CD4-positive, alpha-beta T cell treated with Interleukin-1 beta for 1 hour (primary cell): Measurements from ENCODE around the gene ADAM8.
A peak's percentile ranks its signal among the peaks of the same experiment; 100 is the strongest.

ENCODE experiments used
- DNase-seq, 2 donors: peaks; one replicate each; pipeline ENCODE4 v3.0.0-alpha.2; 2020 to 2022

ADAM8 gene

GRCh38 chr10:133308421-133309099 lies 31.9 kb upstream of the ADAM8 start, which contains the start of the genes TUBGCP2 and ZNF511:
Gene TUBGCP2, minus strand, starts transcription at chr10:133308872. Its CDS starts 5,931 bp downstream, at chr10:133302941.
Gene ZNF511, plus strand, starts transcription at chr10:133308914. Its CDS starts 30 bp downstream, at chr10:133308944.
- DNase-seq: peak; percentile 92 to 93

- peak; percentile 85 to 91 for DNase-seq
Observed at GRCh38 chr10:133307776-133308420, 31.2 kb upstream of the ADAM8 start.

DNA sequence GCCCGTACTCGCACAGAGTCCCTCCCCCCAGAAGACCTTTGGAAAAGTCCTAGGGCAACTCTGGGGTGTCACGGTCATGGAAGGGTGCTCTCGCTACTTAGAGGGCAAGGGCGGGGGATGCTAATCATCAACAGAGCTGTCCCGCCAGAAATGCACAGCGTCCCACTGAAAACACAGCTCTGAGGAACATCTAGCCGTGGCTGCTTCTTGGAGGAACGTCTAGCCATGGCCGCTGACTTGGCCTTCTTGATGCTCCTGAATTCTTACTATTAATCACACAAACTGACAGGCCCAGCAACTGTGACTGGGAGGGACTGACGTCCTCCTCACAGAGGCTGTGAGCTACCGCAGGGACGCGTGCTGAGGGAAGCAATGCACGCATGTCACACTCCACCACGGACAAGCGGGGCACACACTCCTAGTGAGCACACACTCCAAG lies 30.3 kb upstream of the ADAM8 start:
- no peak for DNase-seq

DNA sequence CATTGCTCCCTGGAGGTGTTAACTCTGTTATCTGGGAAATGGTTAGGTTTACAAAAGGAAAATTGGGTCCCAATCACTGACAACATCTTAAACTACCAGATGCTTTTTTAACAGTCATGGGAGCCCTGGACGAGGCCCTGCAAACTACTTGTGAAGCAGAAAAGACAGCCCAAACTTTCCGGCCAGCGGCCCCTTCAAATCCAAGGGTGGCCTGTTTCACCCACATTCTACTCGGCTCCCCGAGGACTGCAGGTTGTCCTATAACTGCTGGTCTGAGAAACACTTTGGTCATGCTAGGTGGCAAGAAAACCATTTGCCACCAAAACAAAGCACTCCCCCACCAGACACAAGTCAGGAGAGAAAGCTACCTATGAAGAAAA lies 29.4 kb upstream of the ADAM8 start:
- DNase-seq: no peak

DNA sequence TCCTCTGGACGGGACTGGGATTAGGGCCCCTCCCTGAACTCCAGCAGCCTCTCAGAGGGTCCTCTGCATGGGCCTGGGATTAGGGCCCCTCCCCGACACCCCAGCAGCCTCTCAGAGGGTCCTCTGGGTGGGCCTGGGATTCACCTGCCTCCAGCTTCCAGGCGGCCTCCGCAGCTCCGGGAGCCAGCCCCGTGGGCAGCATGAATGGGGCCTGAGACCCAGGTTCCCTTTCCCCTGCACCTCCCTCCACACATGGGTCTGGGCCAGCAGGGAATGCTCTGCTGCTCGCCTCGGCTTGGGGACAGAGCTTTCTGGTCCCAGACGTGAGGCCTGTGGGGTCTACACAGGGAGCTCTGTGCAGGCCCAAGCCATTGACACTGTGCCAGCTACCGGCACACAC lies 26.5 kb upstream of the ADAM8 start:
- no peak for DNase-seq

GRCh38 chr10:133302230-133302629 lies 25.6 kb upstream of the ADAM8 start:
- DNase-seq: no peak

DNA sequence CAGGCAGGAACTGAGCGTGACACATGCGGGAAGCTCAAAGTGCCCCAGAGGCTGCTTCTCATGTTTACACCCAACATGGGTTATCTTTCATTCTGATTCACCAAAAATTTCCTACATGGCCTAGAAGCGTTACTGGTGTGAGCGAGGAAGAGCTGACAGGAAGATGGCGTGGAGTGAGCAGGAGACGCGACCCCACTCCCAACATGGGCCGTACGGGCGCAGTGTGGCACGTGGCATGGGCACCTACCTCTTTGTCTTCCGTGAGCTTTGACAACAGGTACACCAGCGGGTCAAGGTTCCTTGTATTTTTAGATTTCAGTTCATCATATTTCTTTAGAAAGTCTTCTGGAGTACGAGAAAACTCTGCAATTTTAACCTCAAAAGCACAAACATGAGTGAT lies 23.1 kb upstream of the ADAM8 start:
- no peak for DNase-seq

- DNase-seq: no peak
Observed at GRCh38 chr10:133299224-133299623, 22.6 kb upstream of the ADAM8 start.

- no peak for DNase-seq
Observed at GRCh38 chr10:133298466-133298865, 21.8 kb upstream of the ADAM8 start.

DNA sequence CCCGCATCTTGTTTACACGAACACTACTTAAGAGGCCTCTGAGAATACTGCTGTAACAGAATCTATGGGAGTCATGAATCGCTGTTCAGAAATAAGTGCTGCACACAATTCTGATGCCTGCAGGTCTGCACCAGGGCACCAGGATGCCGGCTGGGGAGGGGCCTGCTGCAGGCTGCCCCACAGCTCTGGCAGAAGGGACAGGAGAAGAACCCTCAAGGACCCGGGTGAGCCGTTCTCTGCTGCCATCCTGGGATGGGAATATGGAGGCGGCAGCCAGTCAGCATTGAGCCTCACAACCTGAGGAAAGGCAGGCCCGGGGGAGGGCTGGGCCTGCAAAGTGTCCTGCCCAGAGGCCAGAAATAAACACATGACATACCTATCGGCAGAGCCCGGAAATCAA lies 20.8 kb upstream of the ADAM8 start:
- DNase-seq: no peak

- no peak for DNase-seq
Observed at GRCh38 chr10:133295426-133296320, 19.0 kb upstream of the ADAM8 start.

GRCh38 chr10:133294189-133294588 lies 17.5 kb upstream of the ADAM8 start:
- peak in 1 of 2 donors; percentile 45 for DNase-seq

DNA sequence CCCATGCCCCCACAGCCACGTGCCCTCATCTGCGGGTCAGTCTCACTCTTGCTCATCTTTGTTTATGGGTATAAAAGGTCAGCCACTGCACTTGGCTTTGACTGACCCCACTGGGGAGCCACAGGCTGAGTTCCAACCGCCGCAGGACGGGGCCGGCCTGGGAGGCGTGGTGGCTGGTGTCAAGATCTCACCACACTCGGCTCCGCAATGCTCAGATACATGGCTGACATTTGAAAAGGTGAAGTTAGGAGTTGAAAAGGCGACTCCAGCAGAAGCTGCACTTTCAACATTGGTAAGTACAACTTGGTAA lies 17.1 kb upstream of the ADAM8 start:
- DNase-seq: no peak

- peak in 1 of 2 donors; percentile 78 for DNase-seq
Observed at GRCh38 chr10:133292919-133293809, 16.5 kb upstream of the ADAM8 start.

DNA sequence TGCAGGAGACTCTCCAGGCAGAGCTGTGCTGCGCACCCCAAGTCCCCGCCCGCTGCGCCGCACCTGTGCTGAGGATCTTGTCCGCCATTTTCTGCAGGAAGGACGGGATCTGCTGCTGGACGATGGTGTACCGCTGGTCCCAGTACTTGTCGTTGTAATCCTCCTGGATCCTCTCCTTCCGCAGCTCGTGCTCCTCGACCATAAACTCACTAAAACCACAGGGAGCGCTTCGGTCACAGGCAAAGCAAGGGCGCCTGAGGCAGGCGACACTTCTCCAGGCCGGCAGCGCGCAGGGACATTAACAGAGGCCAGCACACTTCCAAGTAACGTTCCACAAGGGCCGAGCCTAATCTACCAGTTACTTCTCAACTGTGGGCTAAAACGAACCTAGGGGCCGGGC lies 13.1 kb upstream of the ADAM8 start:
- no peak for DNase-seq

GRCh38 chr10:133287832-133288500 lies 11.3 kb upstream of the ADAM8 start:
- DNase-seq: no peak

GRCh38 chr10:133286366-133286765 lies 9.7 kb upstream of the ADAM8 start:
- no peak for DNase-seq

DNA sequence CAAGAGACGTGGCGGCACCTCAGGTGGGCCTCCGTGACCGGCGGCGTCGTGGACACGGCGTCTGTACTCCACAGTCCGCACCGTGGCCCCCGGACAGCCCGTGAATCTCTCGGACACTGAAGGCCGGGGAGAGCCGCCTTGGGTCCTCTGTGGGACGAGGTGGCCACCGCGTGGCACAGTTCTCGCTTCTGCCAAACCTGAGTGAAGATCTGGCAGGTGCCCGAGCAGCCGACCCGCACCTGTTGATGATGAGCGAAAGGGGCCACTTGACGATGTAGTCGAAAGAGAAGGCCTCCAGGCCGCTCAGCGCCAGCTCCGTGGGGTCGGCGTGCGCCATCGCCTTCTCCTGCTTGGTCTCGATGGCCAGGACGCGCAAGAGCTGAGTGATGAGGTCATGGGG lies 8.5 kb upstream of the ADAM8 start:
- no peak for DNase-seq

- DNase-seq: no peak
Observed at GRCh38 chr10:133283931-133284330, 7.3 kb upstream of the ADAM8 start.

- DNase-seq: no peak
Observed at GRCh38 chr10:133282846-133283390, 6.2 kb upstream of the ADAM8 start.

GRCh38 chr10:133281628-133282372 lies 5.1 kb upstream of the ADAM8 start:
- DNase-seq: no peak
